Activated CD4-positive, alpha-beta T cell treated with anti-CD3 and anti-CD28 coated beads for 36 hours (primary cell): ENCODE results near the gene ZNF548. TPM values are rescaled to one million over a fixed set of nuclear protein-coding genes. Genes with fewer than 3 reads are reported as not detected.

Experiments
- ATAC-seq: fragments of 200-7000 bp; cut with Tn5 transposase; one replicate; pipeline ENCODE4 v1.10.0; 2021; ENCODE audit warnings: mild to moderate bottlenecking, moderate library complexity
- CTCF ChIA-PET: fragments of 350-600 bp; sonication (Branson Sonifier 250); formaldehyde crosslinking; loops from one replicate; lab custom pipeline; 2021; ENCODE audit warnings: antibody characterized with exemption; lab: Charles Lee
- POLR2A ChIA-PET: fragments of 350-600 bp; sonication (Branson Sonifier 250); formaldehyde crosslinking; loops from one replicate; lab custom pipeline; 2021; ENCODE audit warnings: antibody characterized with exemption, inconsistent platforms; lab: Charles Lee
- DNase-seq: peaks from one replicate; pipeline ENCODE4 v3.0.0-alpha.2; 2020
- H3K27ac Mint-ChIP-seq: one replicate; pipeline ENCODE4 v1.8.0; 2021; ENCODE audit warnings: mixed read lengths
- H3K27me3 Mint-ChIP-seq: one replicate; pipeline ENCODE4 v1.8.0; 2021; ENCODE audit warnings: mixed read lengths
- H3K36me3 Mint-ChIP-seq: one replicate; pipeline ENCODE4 v1.8.0; 2021; ENCODE audit warnings: low read depth, mixed read lengths
- H3K4me1 Mint-ChIP-seq: one replicate; pipeline ENCODE4 v1.8.0; 2021; ENCODE audit warnings: mixed read lengths
- H3K4me3 Mint-ChIP-seq: one replicate; pipeline ENCODE4 v1.8.0; 2021; ENCODE audit warnings: mild to moderate bottlenecking, moderate library complexity, mixed read lengths
- H3K9me3 Mint-ChIP-seq: one replicate; pipeline ENCODE4 v1.8.0; 2021; ENCODE audit warnings: low read depth, mixed read lengths
- intact Hi-C, 2 experiments: fragments of 100-400 bp; cut with DNase I in 1 of 2; cut with micrococcal nuclease in 1 of 2; formaldehyde crosslinking; loops; one replicate each; pipeline versions ENCODE4 v1.14.2 to v1.15.1; 2022 to 2024; cut with DNase I, micrococcal nuclease
- total RNA-seq, 2 experiments: library from RNA; stranded (reverse); gene quantifications; one replicate each; pipeline ENCODE4 v1.2.3, GENCODE V29; 2021

Gene ZNF548
- total RNA-seq, 2 experiments from 2014 or later: 15.1 to 20.3 TPM

DNA sequence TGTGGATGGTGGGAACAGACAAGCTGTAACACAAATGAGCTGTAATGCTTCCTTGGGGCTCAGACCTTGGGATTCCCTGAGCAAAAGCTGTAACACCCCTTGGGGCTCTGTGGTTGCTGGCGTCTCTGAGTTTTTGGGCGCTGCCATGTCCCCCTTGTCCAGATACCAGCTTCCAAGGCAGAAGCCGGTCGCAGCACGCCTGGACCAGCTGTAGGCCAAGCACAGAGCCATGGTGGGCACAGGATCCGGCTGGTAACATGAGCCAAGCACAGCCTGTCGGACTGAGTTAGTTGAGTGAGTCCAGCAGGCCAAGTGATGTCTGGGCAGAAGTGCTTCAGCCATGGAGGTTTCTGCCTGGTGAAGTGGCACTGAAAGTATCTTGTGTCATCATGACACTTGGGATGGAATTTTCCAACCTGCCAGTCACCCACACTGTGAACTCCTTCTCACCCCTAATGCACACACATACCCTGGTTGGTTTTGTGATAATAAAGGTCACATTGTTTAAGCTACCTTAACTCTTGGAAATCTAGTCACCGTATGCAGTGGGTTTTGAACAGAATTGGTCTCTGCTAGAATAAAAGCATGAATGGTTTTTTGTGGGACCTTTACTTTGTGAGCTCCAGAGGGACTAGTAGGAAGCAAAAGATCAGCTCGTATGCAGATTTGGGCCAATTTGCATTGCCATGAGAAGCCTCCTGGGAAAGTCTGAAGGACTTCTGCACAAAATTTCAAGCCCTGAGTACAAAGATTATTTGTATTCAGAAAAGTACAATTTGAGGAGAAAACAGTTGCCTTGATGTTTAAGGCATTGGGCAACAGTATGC is 14.3 kb downstream of the ZNF548 start:
- no peak overlapping the region for H3K27ac Mint-ChIP-seq
- peaks cover 17% of the 10 kb centered on the region for H3K9me3 Mint-ChIP-seq
- ChIA-PET CTCF (interaction anchor here (0.6 to 0.8 kb wide), 2 partner anchors 53 to 552 kb away, joined by 3 read pairs; partner anchors contain the start of gene ZNF304), POLR2A (interaction anchor here (0.6 kb wide), 1 partner anchor 37 kb away, joined by 3 read pairs; no protein-coding TSS in a partner anchor)
- peaks cover 2% of the 10 kb centered on the region for H3K4me1 Mint-ChIP-seq
- no peaks in the 10 kb centered on the region for H3K27me3 Mint-ChIP-seq
- intact Hi-C loops: no loop called here
- H3K36me3 Mint-ChIP-seq: peaks cover 28% of the 10 kb centered on the region
- DNase-seq: no peak
- no peak overlapping the region for H3K4me3 Mint-ChIP-seq
- ATAC-seq: no peak

DNA sequence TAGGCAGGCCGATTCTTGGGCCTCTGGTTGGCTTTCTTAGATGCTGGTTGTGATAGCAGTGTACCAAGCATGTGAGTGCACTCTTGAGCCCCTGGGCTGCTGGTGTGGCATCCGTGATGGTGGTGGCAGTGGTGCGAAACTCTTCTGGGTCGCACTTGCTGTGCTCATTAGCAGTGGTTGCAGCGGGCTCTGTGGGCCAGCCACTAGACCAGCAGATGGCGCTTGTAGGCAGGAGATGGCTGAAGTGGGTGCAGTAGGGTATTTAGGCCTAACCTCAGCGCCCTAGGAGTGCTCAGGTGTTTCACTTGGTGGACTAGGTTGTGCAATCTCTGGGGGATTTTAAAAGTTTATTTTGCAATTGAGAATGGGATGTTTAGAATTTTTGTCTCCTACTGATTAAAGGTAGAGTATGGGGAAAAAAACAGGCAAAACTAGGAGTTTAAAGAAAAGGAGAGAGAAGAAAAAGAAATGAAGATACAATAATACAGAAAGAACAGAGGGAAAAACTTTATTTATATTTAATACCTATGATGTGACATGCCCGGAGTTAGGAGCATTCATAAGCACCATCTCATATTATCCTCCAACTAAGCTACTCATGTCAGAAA is 17.0 kb downstream of the ZNF548 start:
- Mint-ChIP-seq H3K4me3 (no peak overlapping the region), H3K4me1 (peaks cover 8% of the 10 kb centered on the region), H3K36me3 (peaks cover 11% of the 10 kb centered on the region), H3K27ac (no peak overlapping the region), H3K27me3 (no peaks in the 10 kb centered on the region), H3K9me3 (peaks cover 7% of the 10 kb centered on the region)
- intact Hi-C loops: loop anchor here (1.0 kb wide), 2 partner anchors 510 to 749 kb away; partner anchors contain the start of gene ZNF417 (in 1 of the 2)
- DNase-seq (peak; percentile 87), ATAC-seq (peak; percentile 65)
- ChIA-PET POLR2A (no interaction called here), CTCF (interaction anchor here (0.6 to 1.1 kb wide), 4 partner anchors 29 to 440 kb away, joined by 3 to 4 read pairs (median 3); partner anchors contain the start of genes TRAPPC2B, ZNF547 and ZNF749)

DNA sequence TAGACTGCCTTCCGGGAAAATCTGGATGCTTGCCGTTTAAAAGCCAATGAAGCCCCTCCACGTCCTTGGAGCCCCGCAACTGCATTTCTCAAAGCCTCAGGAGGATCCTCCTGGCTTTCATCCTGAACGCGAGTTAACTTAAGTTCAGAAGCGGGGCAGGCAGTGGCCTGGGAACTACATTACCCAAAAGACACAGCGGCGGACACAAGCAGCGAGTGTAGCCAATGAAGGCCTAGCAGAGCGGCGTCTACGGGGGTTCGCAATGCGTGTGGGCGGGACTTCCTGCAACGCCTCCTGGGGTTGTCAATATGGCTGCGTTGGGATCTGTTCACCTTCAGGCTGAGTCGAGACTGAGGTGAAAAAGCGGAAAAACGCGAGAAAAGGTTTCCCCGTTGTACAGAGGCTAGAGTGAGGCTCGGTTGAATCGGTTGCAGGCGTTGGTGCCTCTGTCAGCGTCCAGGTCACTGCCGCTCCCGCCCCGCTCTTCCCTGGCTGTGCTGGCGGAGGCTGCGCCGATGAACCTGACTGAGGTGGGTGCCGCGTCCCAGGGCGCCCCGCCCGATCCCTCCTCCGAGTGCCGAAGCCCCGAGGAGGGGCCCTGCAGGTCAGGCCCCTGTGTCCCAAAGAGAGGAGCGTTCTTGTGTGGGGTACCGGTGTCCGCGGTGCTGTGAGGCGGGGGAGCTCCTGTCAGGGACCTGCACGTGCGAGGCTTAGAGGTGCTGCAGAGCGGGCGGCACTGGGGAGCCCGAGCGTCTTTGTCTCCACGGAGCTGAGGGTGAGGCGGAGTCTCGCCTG is 21.4 kb downstream of the ZNF548 start, which contains the start of gene ZNF17:
ZNF17 (plus strand) TSS at position 285 of the 795 bp plus-strand sequence. CDS start 2,455 bp downstream, outside the sequence.
- Mint-ChIP-seq H3K36me3 (peaks cover 33% of the 10 kb centered on the region), H3K4me3 (peak within 1 kb of the TSS; percentile 93), H3K9me3 (peaks cover 11% of the 10 kb centered on the region), H3K4me1 (peaks cover 14% of the 10 kb centered on the region), H3K27me3 (no peaks in the 10 kb centered on the region), H3K27ac (peak within 1 kb of the TSS; percentile 84)
- DNase-seq (peak; percentile 96), ATAC-seq (peak; percentile 100)
- CTCF ChIA-PET: interaction anchor here (0.6 kb wide), 1 partner anchor 16 kb away, joined by 3 read pairs; no protein-coding TSS in a partner anchor
- intact Hi-C loops: loop anchor here (1.0 to 5.0 kb wide), 19 partner anchors 22 to 873 kb away; partner anchors contain the start of genes ZNF211 (in 2 of the 2), ZNF417 (in 2 of the 2), ZNF419 (in 2 of the 2) and ZNF749 (in 2 of the 2)
- POLR2A ChIA-PET: no interaction called here

DNA sequence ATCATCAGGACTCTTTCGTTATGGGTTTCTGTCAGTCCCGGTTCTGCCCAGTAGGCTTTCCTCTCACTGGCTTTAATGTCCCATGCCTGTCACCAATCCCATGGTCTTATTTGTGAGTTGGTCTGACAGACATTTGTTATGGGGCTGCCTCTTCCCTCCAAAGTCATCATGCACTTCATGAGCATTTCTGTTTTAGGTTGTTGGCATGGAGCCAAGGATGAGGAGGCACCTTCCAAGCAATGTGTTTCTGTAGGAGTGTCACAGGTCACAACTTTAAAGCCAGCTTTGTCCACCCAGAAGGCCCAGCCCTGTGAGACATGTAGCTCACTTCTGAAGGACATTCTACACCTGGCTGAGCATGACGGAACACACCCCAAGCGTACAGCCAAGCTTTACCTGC is 29.8 kb downstream of the ZNF548 start:
- H3K9me3 Mint-ChIP-seq: peaks cover 49% of the 10 kb centered on the region
- intact Hi-C loops: no loop called here
- H3K4me1 Mint-ChIP-seq: no peaks in the 10 kb centered on the region
- ChIA-PET CTCF (no interaction called here), POLR2A (interaction anchor here (0.6 kb wide), 1 partner anchor 1077 kb away, joined by 6 read pairs; no protein-coding TSS in a partner anchor)
- no peak overlapping the region for H3K4me3 Mint-ChIP-seq
- DNase-seq (no peak), ATAC-seq (no peak)
- no peak overlapping the region for H3K27ac Mint-ChIP-seq
- peaks cover 80% of the 10 kb centered on the region for H3K36me3 Mint-ChIP-seq
- no peaks in the 10 kb centered on the region for H3K27me3 Mint-ChIP-seq

DNA sequence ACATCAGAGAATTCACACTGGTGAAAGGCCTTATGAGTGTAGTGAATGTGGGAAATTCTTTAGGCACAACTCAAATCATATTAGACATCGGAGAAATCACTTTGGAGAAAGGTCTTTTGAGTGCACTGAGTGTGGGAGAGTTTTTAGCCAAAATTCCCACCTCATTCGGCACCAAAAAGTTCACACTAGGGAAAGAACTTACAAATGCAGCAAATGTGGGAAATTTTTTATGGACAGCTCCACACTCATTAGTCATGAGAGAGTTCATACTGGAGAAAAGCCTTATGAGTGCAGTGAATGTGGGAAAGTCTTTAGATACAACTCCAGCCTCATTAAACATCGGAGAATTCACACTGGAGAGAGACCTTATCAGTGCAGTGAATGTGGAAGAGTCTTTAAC is 31.4 kb downstream of the ZNF548 start:
- CTCF ChIA-PET: no interaction called here
- H3K36me3 Mint-ChIP-seq: peaks cover 67% of the 10 kb centered on the region
- H3K27ac Mint-ChIP-seq: no peak overlapping the region
- no peaks in the 10 kb centered on the region for H3K4me1 Mint-ChIP-seq
- no peak for ATAC-seq
- intact Hi-C loops: no loop called here
- POLR2A ChIA-PET: no interaction called here
- DNase-seq: no peak
- H3K4me3 Mint-ChIP-seq: no peak overlapping the region
- H3K9me3 Mint-ChIP-seq: peaks cover 43% of the 10 kb centered on the region
- no peaks in the 10 kb centered on the region for H3K27me3 Mint-ChIP-seq

DNA sequence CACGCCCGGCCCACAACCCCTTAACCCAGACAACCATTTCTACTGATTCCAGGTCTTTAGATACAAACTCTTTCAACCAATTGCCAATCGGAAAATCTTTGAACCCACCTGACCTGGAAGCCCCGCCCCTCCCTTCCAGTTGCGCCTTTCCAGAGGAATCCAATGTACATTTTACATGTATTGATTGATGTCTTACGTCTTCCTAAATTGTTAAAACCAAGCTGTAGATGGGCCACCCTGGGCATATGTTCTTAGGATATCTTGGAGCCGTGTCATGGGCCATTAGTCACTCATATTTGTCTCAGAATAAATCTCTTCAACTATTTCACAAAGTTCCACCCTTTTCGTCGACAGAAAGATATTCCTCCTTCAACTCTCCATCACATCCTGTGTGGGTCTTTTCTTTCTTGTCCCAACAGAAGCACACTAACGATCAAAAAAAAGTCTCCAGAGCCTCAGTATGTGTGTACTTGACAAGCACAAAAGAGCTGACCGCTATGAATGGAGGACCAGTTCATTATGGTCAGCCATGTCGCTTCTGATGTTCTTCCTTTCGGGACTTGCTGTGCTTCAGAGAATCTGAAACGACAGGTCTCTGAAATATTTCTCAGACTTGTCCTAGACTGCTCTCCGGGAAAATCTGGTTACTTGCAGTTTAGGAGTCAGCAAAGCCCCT is 44.9 kb downstream of the ZNF548 start:
- peak; percentile 10 for ATAC-seq
- intact Hi-C loops: loop anchor here (1.0 to 10.0 kb wide), 26 partner anchors 23 to 1120 kb away; partner anchors contain the start of genes TRAPPC2B (in 2 of the 2), ZNF17 (in 2 of the 2), ZNF547 (in 2 of the 2) and ZNF548 (in 2 of the 2)
- H3K36me3 Mint-ChIP-seq: peaks cover 45% of the 10 kb centered on the region

DNA sequence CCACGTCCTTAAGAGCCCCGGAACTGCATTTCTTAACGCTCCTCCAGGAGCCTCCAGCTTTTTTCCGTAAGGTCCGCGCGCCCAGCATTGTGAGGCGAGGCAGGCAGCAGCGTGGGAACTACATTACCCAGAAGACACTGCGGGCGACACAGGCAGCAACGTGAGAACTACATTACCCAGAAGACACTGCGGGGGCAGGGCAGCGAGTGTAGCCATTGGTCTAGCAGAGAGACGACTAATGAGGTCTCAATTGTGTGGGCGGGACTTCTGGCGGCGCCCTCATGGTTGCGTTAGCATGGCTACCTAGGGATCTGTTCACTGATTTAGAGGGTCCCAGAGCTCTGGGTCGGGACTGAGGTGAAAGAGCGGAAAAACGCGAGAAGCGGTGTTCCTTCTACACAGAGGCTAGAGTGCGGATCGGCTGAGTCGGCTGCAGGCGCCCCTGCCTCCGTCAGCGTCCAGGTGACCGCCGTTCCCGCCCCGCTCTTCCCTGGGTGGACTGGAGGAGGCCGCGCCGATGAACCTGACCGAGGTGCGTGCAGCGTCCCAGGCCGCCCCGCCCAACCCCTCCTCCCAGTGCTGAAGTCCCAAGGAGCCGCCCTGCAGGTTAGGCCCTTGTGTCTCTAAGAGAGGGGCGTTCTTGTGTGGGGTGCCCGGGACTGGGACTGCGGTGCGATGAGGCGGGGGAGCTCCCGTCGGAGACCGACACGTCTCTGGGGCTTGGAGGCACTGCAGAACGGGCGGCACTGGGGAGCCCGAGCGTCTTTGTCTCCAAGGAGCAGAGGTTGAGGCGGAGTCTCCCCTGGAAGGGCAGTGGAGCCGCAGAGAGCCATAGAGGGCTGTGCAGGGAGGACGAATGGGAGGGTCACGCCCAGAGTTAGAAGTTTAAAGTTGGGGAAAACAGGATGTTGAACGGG is 45.7 kb downstream of the ZNF548 start, which contains the start of gene ZNF749:
ZNF749 (plus strand) TSS at position 264 of the 917 bp plus-strand sequence; CDS start at position 518, 254 bp downstream.
- H3K4me3 Mint-ChIP-seq: peak within 1 kb of the TSS; percentile 92

More for the DNA sequence above, 44.9 kb downstream of the ZNF548 start:
- Mint-ChIP-seq H3K27me3 (no peaks in the 10 kb centered on the region), H3K4me1 (peaks cover 21% of the 10 kb centered on the region), H3K4me3 (peak overlapping the region; percentile 92), H3K9me3 (peaks cover 12% of the 10 kb centered on the region), H3K27ac (peak overlapping the region; percentile 89)
- ChIA-PET POLR2A (interaction anchor here (0.5 to 0.6 kb wide), 2 partner anchors 8 to 48 kb away, joined by 3 read pairs; no protein-coding TSS in a partner anchor), CTCF (no interaction called here)
- no peak for DNase-seq

DNA sequence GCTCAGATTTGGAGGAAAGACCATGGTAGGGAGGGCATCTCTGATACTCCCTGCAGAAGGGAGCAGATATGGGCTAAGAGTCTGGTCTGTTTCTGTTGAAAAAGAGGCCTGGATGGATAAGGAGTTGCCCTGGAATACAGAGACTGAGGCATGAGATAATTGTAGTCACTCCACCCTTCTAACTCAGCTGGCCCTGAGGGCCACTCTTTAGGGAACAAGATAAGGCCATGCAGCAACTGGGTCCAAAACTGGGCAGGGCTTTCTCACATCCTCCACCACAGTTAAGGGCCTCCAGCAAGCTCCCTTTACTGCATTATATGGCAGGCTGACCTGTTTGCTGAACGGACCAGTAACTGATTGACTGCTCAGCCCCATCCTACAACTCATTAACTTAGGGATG is 46.8 kb downstream of the ZNF548 start:
- H3K4me1 Mint-ChIP-seq: peaks cover 21% of the 10 kb centered on the region
- intact Hi-C loops: loop anchor here in 1 of 2 experiments (10.0 kb wide), 1 partner anchor 1122 kb away; the partner anchor contains the start of gene ZSCAN5A
- ChIA-PET POLR2A (interaction anchor here (0.5 kb wide), 1 partner anchor 705 kb away, joined by 4 read pairs; no protein-coding TSS in a partner anchor), CTCF (interaction anchor here (0.7 kb wide), 1 partner anchor 274 kb away, joined by 3 read pairs; no protein-coding TSS in a partner anchor)
- no peak for DNase-seq
- ATAC-seq: no peak
- peaks cover 26% of the 10 kb centered on the region for H3K9me3 Mint-ChIP-seq
- H3K36me3 Mint-ChIP-seq: peaks cover 62% of the 10 kb centered on the region
- no peaks in the 10 kb centered on the region for H3K27me3 Mint-ChIP-seq
- H3K4me3 Mint-ChIP-seq: peak overlapping the region; percentile 92
- peak overlapping the region; percentile 89 for H3K27ac Mint-ChIP-seq

More for the DNA sequence above, 45.7 kb downstream of the ZNF548 start, which contains the start of gene ZNF749:
- Mint-ChIP-seq H3K9me3 (peaks cover 19% of the 10 kb centered on the region), H3K36me3 (peaks cover 53% of the 10 kb centered on the region), H3K4me1 (peaks cover 21% of the 10 kb centered on the region), H3K27me3 (no peaks in the 10 kb centered on the region), H3K27ac (peak within 1 kb of the TSS; percentile 89)
- CTCF ChIA-PET: interaction anchor here (0.8 kb wide), 1 partner anchor 28 kb away, joined by 3 read pairs; no protein-coding TSS in a partner anchor
- POLR2A ChIA-PET: interaction anchor here (0.6 kb wide), 1 partner anchor 8 kb away, joined by 3 read pairs; no protein-coding TSS in a partner anchor
- intact Hi-C loops: loop anchor here (1.0 to 10.0 kb wide), 26 partner anchors 24 to 1121 kb away; partner anchors contain the start of genes TRAPPC2B (in 2 of the 2), ZNF17 (in 2 of the 2), ZNF547 (in 2 of the 2) and ZNF548 (in 2 of the 2)
- DNase-seq: peak; percentile 97
- ATAC-seq: peak; percentile 98

DNA sequence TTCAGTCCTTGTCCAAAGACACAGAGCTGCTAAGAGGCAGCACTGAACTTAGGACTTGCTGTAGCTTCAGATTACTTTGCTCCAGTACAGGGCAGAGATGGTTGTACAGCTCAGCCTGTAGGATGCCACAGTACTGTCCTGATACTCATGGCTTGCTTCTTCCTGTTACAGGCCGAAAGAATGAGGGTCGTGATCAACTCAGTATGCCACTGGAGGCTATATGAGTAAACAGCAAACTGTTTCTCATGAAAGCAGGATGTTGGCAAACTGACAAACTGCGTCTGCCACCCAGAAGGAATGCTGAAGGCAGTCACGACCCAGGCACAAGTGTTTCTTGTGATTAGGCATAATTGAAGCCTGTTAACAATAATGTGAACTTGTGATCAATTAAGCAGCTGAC is 48.3 kb downstream of the ZNF548 start:
- Mint-ChIP-seq H3K9me3 (peaks cover 38% of the 10 kb centered on the region), H3K27me3 (no peaks in the 10 kb centered on the region), H3K36me3 (peaks cover 78% of the 10 kb centered on the region), H3K4me3 (no peak overlapping the region), H3K4me1 (peaks cover 21% of the 10 kb centered on the region), H3K27ac (no peak overlapping the region)
- CTCF ChIA-PET: no interaction called here
- POLR2A ChIA-PET: no interaction called here
- intact Hi-C loops: loop anchor here in 1 of 2 experiments (10.0 kb wide), 1 partner anchor 1123 kb away; the partner anchor contains the start of gene ZSCAN5A
- DNase-seq (no peak), ATAC-seq (no peak)
